Panc1 (cell line): ENCODE data around the gene HOXC4.

Experiments used
- TF ChIP-seq, protein P1 (sequence below): fragments of 450-650 bp; IDR thresholded peaks from 2 replicates; pipeline ENCODE4 v1.5.1; 2017; ENCODE audit warnings: mild to moderate bottlenecking
- TF ChIP-seq, protein P2 (sequence below), 2 experiments: IDR thresholded peaks; 2 replicates each; pipeline ENCODE4 v1.6.1; 2011 to 2012; ENCODE audit warnings: low read depth in 2 of 2, control low read depth in 1 of 2, low read length in 1 of 2, mild to moderate bottlenecking in 1 of 2, moderate library complexity in 1 of 2; ENCODE audit not compliant: insufficient read depth in 1 of 2

DNA sequence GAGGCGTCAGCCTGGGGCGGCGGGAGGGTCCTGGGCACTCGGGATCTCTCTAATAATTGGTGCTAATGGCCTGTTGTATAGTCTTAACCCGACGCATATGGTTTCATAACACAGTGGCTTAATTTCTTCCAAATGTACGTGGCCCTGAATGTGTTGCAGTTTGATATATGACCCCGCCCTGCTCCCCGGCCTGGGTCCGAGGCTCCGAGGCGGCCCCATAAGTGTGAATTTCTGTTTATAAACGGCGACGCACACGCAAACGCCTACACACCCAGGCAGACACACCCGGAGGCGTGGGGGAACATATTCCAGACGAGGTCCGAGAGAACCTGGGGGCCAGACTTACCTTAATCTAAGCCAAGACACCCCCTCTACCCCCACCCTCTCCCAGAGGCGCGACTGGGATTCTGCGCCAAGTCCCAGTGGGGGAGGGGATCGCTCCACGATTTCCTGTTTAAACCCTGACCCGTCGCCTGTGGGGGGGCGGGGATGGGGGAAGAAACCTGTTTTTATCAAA lies 35.1 kb upstream of the HOXC4 start:
- TF ChIP-seq, protein P1, sequence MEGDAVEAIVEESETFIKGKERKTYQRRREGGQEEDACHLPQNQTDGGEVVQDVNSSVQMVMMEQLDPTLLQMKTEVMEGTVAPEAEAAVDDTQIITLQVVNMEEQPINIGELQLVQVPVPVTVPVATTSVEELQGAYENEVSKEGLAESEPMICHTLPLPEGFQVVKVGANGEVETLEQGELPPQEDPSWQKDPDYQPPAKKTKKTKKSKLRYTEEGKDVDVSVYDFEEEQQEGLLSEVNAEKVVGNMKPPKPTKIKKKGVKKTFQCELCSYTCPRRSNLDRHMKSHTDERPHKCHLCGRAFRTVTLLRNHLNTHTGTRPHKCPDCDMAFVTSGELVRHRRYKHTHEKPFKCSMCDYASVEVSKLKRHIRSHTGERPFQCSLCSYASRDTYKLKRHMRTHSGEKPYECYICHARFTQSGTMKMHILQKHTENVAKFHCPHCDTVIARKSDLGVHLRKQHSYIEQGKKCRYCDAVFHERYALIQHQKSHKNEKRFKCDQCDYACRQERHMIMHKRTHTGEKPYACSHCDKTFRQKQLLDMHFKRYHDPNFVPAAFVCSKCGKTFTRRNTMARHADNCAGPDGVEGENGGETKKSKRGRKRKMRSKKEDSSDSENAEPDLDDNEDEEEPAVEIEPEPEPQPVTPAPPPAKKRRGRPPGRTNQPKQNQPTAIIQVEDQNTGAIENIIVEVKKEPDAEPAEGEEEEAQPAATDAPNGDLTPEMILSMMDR = no peak
- TF ChIP-seq, protein P2, sequence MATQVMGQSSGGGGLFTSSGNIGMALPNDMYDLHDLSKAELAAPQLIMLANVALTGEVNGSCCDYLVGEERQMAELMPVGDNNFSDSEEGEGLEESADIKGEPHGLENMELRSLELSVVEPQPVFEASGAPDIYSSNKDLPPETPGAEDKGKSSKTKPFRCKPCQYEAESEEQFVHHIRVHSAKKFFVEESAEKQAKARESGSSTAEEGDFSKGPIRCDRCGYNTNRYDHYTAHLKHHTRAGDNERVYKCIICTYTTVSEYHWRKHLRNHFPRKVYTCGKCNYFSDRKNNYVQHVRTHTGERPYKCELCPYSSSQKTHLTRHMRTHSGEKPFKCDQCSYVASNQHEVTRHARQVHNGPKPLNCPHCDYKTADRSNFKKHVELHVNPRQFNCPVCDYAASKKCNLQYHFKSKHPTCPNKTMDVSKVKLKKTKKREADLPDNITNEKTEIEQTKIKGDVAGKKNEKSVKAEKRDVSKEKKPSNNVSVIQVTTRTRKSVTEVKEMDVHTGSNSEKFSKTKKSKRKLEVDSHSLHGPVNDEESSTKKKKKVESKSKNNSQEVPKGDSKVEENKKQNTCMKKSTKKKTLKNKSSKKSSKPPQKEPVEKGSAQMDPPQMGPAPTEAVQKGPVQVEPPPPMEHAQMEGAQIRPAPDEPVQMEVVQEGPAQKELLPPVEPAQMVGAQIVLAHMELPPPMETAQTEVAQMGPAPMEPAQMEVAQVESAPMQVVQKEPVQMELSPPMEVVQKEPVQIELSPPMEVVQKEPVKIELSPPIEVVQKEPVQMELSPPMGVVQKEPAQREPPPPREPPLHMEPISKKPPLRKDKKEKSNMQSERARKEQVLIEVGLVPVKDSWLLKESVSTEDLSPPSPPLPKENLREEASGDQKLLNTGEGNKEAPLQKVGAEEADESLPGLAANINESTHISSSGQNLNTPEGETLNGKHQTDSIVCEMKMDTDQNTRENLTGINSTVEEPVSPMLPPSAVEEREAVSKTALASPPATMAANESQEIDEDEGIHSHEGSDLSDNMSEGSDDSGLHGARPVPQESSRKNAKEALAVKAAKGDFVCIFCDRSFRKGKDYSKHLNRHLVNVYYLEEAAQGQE (IDR thresholded peaks at IDR 0.05; ENCODE audit: insufficient read depth in 1 of 2, low read depth in 2 of 2, low read length in 1 of 2) = 0 out of 4 replicates have a peak, but pooled peaks of 1 of the 2 experiments have one; percentile 11
